ENCODE results near the gene CIAO3. TPM values are rescaled to one million over a fixed set of nuclear protein-coding genes. Genes with fewer than 3 reads are reported as not detected.
"Not testable (repeated sequence)": the region's sequence is repeated elsewhere in the genome, so short reads cannot be mapped to it uniquely, and the experiment has no call there.

The CIAO3 gene
- total RNA-seq, 1 donor = 24.7 TPM

DNA sequence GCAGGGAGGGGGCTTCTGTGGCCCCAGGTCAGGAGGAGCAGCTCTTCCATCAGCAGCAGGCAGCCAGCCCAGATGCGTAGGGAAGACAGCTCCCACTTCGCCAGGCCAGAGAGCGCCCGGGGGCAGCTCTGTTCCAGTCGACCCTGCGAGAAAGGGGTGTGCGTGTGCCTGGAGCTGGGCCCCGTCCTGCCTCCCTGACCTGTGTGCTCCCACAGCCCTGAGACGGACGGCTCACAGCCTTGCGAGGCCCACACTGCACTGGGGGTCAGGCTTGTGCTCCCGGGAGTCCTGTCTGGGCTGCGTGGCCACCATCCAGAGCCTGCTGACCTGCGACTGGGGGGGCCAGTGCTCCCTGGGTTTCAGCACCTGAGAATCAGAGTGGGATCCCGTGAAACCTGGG is 19.3 kb upstream of the CIAO3 start:
- TF ChIP-seq, protein P1, sequence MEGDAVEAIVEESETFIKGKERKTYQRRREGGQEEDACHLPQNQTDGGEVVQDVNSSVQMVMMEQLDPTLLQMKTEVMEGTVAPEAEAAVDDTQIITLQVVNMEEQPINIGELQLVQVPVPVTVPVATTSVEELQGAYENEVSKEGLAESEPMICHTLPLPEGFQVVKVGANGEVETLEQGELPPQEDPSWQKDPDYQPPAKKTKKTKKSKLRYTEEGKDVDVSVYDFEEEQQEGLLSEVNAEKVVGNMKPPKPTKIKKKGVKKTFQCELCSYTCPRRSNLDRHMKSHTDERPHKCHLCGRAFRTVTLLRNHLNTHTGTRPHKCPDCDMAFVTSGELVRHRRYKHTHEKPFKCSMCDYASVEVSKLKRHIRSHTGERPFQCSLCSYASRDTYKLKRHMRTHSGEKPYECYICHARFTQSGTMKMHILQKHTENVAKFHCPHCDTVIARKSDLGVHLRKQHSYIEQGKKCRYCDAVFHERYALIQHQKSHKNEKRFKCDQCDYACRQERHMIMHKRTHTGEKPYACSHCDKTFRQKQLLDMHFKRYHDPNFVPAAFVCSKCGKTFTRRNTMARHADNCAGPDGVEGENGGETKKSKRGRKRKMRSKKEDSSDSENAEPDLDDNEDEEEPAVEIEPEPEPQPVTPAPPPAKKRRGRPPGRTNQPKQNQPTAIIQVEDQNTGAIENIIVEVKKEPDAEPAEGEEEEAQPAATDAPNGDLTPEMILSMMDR (IDR thresholded peaks at IDR 0.05; ENCODE audit: insufficient read depth, low read length) = no peak
- DNase-seq (ENCODE audit: low read depth) = no peak

DNA sequence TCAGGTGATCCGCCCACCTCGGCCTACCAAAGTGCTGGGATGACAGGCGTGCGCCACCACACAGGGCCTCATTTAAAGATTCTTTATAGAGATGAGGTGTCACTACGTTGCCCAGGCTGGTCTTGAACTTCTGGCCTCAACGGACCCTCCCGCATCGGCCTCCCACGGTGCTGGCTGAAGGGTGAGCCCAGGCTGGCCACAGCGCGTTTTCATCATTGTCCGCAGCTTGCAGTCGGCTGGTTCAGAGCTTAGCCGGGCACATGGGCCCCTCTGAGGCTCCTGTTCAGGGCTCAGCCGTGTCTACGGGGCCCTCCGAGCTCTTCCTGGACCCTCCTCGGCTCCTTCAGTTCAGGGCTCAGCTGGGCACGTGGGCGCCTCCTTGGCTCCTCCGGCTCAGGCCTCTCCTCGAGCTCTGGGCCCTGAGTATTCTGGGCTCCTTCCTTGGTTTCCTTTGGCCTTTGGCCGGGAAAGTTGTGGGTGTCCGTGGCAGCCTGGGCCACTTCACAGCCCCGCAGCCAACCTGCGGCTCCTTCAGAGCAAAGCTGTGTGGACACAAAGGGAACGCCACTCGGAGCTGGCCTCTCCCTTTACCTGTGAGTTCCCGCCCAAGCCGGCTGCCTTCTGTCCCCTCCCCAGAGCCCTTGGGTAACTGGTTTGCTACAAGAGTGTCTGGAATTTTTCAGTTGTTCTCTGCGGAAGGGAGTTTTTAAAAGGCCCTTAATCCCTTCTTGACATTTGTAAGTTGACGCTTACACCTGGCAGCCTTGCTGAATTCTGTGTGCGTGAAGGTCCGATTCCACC is 18.5 kb upstream of the CIAO3 start:
- DNase-seq (ENCODE audit: low read depth) = no peak
- no peak overlapping the region for H3K4me3 ChIP-seq (ENCODE audit: low read depth, low read length)
- TF ChIP-seq, protein P1 (IDR thresholded peaks at IDR 0.05; ENCODE audit: insufficient read depth, low read length) = no peak

More for the DNA sequence above, 19.3 kb upstream of the CIAO3 start:
- H3K4me3 ChIP-seq (ENCODE audit: low read depth, low read length) = no peak overlapping the region

DNA sequence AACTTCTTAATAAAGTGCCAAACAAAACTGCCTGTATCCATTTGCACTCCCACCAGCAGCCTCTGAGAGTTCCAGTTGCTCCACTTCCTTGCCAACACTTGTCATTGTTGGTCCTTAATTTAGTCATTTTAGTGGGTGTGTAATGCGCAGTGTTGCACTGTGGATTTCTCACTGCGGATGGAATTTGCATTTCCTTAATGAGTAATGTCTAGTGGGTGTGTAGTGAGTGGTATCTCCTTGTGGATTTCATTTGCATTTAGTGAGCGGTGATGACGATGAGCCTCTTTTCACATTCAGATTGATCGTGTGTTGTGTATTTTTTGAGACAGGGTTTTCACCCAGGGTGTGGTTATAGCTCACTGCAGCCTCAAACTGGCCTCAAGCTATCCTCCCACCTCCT is 15.6 kb upstream of the CIAO3 start:
- H3K4me3 ChIP-seq (ENCODE audit: low read depth, low read length) = no peak overlapping the region
- TF ChIP-seq, protein P1 (IDR thresholded peaks at IDR 0.05; ENCODE audit: insufficient read depth, low read length) = no peak
- DNase-seq (ENCODE audit: low read depth) = no peak

- DNase-seq (ENCODE audit: low read depth) = no peak
- H3K4me3 ChIP-seq (ENCODE audit: low read depth, low read length) = no peak overlapping the region
- TF ChIP-seq, protein P1 (IDR thresholded peaks at IDR 0.05; ENCODE audit: insufficient read depth, low read length) = no peak
Measured at GRCh38 chr16:754656-755055, 13.9 kb upstream of the CIAO3 start.

GRCh38 chr16:754121-754607 is 13.4 kb upstream of the CIAO3 start:
- not testable (repeated sequence) for H3K4me3 ChIP-seq (ENCODE audit: low read depth, low read length); DNase-seq (ENCODE audit: low read depth)

- TF ChIP-seq, protein P1 (IDR thresholded peaks at IDR 0.05; ENCODE audit: insufficient read depth, low read length) = no peak
- no peak for DNase-seq (ENCODE audit: low read depth)
- H3K4me3 ChIP-seq (ENCODE audit: low read depth, low read length) = no peak overlapping the region
Measured at GRCh38 chr16:752007-752312, 11.2 kb upstream of the CIAO3 start.

GRCh38 chr16:751152-752006 is 10.6 kb upstream of the CIAO3 start:
- H3K4me3 ChIP-seq (ENCODE audit: low read depth, low read length) = no peak overlapping the region
- TF ChIP-seq, protein P1 (IDR thresholded peaks at IDR 0.05; ENCODE audit: insufficient read depth, low read length) = no peak
- DNase-seq (ENCODE audit: low read depth) = no peak

All from fibroblast of the aortic adventitia (primary cell).